Kidney glomerular epithelial cell (primary cell): Measurements from ENCODE around the gene KRTAP5-6.
"Not testable (repeated sequence)": the region's sequence is repeated elsewhere in the genome, so short reads cannot be mapped to it uniquely, and the experiment has no call there.

Experiments used
- DNase-seq: peaks from one replicate; lab custom pipeline; 2025; lab: John Stamatoyannopoulos, UW

KRTAP5-6 gene

DNA sequence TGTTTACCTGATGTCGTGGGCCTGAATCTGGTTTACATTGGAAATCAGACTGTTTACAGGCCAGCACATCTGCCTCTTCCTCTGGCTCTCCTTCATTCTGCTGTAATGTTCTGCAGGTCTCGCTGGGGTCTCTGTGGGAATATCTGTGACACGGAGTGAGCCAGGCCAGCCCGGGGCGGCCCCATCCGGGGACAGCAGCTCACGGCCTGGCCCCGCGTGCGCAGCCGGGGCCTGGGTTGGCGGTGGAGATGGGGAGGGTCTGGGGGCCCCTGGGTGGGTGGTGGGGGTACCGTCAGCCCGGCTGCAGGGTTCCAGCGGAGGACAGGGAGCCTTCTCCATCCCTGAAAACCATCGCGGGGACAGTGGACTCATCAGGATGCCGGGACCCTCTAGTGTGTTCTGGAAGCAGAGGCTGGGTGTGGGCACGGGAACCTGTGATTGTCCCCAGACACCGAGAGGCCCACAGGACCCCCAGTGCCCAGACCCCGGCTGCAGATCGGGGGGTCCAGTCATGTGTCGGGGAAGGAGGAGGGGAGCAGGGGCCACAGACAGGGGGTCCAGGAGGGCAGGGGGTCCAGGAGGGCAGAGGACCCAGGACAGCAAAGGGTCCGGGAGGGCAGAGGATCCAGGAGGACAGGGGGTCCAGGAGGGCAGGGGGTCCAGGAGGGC is 13.0 kb upstream of the KRTAP5-6 start:
- DNase-seq = not testable (repeated sequence)

GRCh38 chr11:1684886-1685874 is 11.8 kb upstream of the KRTAP5-6 start:
- not testable (repeated sequence) for DNase-seq

GRCh38 chr11:1686220-1686619 is 10.8 kb upstream of the KRTAP5-6 start:
- DNase-seq = not testable (repeated sequence)

GRCh38 chr11:1688336-1688947 is 8.6 kb upstream of the KRTAP5-6 start:
- not testable (repeated sequence) for DNase-seq

DNA sequence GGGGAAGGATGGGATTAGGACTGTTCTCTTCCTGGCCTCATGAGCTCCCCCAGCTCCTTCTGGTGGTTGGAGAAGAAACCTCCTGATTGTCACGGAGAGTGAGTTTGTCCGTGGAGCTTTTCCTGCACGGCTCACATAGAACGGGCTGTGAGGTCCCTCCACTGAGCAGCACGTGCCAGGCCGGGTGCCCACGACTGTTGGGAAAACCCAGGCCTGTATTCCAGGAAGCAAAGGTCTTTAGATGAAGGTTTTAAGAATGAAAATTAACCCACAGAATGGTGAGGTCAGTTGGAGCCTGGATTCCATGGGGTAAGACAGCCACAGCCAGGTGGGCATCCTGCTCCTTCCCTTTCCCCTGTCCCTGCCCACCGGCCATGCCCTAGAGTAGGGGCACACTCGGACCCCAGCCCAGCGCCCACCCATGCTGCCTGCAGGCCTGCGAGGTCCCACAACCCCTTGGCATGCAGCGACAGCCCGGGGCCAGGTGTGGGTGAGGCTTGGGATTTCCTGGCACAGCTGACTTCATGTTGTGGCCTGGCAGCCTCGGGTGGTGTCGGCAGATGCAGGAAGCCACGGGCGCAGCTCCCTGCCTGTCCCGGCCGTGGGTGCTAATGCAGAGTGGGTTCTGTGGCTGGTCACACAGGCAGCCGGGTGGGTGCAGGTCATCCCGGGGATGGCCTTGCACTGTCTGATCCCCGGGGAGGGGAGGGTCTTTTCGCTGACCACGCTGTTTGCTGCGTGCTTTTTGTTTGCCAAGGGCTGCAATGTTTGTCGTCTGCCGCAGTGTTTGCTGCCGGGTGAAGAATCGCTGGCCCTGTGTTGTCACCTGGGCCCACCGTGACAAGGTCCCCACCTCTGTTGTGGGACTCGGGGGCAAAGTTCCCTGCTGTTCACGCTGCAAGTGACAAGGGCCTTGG is 7.5 kb upstream of the KRTAP5-6 start:
- not testable (repeated sequence) for DNase-seq

- no peak for DNase-seq
These were observed 6.6 kb upstream of the KRTAP5-6 start for GRCh38 chr11:1690167-1691025.

DNA sequence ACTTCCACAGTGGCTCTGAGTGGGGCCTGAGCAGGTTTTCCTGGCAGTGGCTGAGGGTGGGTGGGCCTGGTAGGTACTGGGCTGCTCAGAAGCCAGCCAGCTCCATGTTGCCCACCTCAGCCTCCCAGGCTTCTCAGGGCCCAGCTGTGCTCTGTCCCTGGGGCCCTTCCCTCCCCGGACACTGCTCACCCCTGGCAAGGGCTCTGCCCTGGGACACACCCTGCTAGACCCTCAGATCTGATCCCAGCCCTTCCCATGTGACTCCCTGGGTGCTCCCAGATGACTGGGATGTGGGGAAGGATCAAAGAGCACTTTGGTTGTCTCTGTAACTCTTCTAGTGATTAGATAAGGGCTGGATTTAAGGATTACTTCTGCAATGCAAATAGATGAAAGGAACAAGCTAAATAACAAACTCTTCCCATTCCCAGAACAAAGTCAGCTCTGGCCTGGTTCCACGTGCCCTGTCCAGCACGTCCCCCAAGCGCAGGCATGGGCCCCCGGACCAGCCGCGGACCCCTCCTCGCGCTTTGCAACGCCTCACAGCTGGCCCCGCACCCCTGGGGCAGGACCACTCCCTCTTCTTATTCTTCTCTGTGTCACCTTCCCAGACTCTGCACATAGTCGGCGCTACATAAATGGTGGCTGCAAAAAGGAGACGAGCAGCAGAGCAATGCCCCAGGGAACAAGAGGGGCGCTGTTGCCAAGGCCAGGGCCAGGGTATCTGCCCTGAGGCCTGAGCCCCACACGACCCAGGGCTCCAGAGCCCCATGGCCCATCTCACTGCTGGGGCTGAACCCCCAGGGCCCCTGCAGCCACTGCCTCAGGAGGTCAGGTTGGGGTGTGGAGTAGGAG is 5.7 kb upstream of the KRTAP5-6 start:
- DNase-seq = no peak

GRCh38 chr11:1691878-1692707 is 4.9 kb upstream of the KRTAP5-6 start:
- no peak for DNase-seq

DNA sequence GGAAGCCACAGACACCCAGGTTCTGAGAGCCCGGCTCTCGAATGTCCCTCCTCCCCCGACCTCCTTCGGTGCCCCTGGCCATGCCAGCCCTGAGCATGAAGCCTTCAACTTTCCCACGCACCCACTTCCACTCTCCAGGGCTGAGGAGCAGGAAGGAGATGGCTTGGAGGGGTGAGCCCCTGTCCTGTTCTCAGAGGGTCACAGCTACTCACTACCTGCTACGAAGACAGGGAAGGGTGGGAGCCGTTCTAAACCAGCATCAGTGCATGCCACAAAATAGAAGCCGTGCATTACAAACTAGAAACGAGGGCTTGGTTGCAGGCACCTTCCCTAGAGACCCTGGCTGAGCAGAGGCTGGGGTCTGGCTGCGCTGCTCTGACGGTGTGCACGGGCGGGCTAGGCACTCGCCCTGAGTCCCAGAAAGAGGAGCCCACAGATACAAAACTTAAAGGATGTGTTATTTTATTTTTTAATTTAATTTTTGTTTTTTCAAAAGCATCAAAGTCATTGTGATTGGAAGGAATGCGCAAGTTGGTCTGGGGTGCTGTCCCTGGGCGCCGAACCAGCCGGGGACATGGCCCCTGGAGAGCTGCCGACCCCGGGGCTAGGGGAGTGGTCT is 4.2 kb upstream of the KRTAP5-6 start:
- no peak for DNase-seq

DNA sequence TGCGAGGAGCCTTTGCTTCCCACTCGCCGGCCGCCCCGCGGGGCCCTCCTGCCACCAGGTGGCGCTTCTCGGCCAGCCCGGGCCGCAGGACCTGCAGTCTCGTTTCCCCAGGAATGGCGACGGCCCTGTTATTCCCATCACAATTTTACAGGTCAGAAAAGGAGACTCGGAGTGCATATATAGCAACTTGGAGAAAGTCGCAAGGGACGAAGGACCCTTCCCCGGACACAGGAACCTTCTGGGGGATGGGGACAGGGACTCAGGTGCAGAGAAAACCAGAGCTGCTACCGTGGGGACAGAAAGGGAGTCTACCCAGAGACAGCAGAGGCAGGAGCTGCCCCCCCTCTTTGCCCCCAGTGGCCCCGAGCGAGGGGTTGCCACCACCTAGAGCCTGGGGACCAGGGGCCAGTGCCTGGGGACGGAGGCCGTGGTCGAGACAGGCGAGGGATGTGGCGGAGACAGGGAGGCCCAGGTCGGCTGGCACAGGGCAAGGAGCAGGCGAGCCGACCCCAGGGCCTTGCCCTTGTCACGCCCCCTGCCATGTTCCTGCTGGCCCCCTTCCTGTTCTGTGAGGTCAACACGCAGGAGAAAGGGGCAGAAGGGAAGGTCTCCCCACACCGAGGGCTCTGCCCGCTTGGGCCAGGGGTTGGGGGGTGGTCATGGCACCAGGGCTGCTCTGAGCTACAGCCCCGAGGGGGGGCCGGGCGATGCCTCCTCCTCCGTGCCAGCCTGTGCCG is 3.5 kb upstream of the KRTAP5-6 start:
- DNase-seq = peak; percentile 44

- peak; percentile 69 for DNase-seq
These were observed 2.7 kb upstream of the KRTAP5-6 start for GRCh38 chr11:1694064-1694845.

GRCh38 chr11:1694846-1695547 is 2.0 kb upstream of the KRTAP5-6 start:
- no peak for DNase-seq

DNA sequence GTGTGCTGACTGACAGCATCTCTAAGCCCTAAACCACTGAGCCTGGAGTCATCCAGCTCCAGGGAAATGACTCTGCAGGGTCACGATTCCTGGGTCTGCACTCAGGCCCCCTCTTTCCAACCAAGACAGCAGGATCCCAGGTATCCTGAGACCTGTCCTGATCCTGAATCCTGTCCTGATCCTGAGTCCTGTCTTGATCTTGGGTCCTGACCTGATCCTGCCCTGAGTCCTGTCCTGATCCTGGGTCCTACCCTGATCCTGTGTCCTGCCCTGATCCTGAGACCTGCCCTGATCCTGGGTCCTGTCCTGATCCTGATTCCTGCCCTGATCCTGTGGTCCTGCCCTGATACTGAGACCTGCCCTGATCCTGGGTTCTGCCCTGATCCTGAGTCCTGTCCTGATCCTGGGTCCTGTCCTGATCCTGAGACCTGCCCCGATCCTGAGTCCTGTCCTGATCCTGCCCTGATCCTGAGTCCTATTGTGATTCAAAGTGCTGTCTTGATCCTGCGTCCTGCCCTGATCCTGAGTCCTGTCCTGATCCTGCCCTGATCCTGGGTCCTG is 1.4 kb upstream of the KRTAP5-6 start:
- DNase-seq = no peak

GRCh38 chr11:1699771-1700170 is 2.8 kb downstream of the KRTAP5-6 start:
- DNase-seq = no peak

DNA sequence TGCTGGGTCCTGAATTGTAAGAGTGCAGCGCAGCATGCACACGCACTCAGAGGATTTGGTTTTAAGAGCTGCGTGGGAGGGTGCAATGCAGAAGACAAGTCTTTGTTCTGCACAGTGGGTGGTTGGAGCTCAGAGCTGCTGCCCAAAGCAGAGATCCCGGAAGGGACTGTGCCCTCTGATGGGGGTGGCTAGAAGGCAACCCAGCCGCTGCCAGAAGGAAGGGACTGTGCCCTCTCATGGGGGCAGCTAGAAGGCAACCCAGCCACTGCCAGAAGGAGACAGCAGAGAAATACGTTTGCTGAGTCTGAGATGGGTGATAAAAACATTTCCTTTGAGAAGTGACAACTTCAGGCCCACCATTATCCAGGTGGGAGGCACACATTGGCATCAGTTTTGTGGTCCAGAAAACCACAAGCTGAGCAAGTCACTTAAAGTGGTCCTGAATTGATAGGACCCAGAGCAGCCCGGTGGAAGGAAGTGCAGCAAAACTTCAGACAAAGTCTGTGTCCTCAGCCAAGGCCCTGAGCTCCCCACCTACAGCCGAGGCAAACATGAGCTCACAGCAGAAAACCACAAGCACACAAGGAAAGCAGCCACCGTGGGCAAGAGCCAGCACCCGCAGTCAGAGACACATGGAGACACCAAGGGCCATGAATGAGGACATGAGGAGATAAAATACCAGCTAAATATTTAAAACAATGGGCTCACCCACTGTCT is 4.3 kb downstream of the KRTAP5-6 start:
- DNase-seq = no peak
